ENCODE measurements around the gene COBLL1.

DNA sequence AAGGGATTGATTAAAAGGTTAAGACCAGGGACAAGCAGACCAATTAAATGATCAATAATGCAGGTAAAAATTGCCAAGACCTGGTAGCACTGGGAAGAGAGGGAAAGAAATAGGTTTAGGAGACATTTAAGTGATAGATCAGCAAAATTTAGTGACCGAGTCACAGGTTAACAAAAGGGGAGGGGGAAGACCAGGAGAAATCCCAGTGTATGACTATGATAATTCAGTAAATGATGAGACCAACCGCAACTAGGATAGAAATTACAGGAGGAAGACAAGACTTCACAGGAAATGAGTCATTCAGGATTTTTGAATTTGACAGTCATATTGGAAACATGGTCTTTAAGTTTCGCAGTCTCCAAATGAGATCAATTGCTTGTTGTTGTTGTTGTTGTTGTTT, 62.9 kb downstream of the COBLL1 start:
- TF ChIP-seq POLR2AphosphoS5 (IDR thresholded peaks at IDR 0.05; ENCODE audit: low read depth, low read length) (no peak), POLR2A (IDR thresholded peaks at IDR 0.05; ENCODE audit: low read depth, low read length) (no peak), SPI1 (IDR thresholded peaks at IDR 0.05; ENCODE audit: low read depth, low read length) (no peak), TAF1 (IDR thresholded peaks at IDR 0.05; ENCODE audit: low read depth, low read length) (no peak), PAX5 (IDR thresholded peaks at IDR 0.05; ENCODE audit: insufficient read depth, low read length, severe bottlenecking) (no peak), POU2F2 (IDR thresholded peaks at IDR 0.05; ENCODE audit: low read depth, low read length) (no peak)
